ENCODE data around the gene NT5C.
"Not testable (repeated sequence)": the region's sequence is repeated elsewhere in the genome, so short reads cannot be mapped to it uniquely, and the experiment has no call there.

The NT5C gene

DNA sequence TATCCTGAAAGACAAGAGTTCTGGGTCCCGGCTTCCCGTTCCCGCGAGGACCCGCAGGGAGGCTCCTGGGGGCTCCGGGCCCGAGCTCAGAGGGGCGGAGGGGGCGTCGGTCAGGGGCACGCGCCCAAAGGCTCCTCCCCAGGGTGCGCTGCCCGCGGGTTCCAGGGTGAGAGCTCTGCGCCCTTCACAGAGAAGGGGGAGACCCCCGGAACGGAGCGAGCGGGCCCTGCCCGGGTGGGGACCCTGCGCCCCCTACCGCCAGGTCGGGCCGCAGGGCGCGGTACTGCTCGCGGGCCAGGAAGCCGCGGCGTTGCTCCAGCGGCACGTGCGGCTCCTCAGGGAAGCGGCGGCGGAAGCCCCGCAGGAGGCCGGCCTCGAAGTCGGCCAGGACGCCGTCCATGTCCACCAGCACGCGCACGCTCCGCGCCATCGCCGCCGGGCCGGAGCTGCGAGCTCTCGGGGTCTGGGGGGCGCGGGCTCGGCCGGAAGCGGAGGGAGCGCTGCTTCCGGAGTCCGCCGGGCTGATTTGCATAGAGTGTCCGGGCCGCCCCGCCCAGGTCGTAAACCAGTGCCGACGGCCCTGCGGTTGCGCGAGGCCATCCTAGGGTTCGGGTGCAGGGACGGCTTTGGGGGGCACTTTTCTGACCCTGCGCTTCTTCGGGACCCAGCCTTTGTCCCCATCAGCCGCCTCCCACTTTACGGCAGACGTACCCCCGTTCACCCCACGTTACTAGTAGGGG is at the start of gene NT5C:
TSS of gene NT5C (minus strand) at position 465 of the 740 bp plus-strand sequence. CDS start at position 430, 35 bp downstream.
- peak; percentile 62 for DNase-seq (ENCODE audit: low spot score)

DNA sequence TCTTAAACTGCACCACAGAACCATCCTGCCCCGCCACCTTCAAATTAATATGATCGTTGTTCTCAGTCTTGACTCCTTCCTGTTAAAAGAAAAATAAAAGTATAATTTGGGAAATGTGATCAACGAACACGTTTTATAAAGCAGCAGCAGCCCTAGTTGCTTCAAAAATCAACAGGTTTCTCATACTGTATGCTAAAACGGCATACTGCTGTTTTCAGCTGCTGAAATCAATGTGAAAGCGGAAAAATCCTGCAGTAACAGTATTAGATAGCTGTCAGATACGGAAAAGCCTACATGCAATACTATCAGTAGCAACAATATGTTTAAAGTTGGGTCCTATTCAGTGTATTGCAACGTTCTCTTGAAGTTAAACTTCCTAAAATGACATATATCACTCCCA is 49.6 kb upstream of the NT5C start:
- DNase-seq (ENCODE audit: low spot score) = no peak

DNA sequence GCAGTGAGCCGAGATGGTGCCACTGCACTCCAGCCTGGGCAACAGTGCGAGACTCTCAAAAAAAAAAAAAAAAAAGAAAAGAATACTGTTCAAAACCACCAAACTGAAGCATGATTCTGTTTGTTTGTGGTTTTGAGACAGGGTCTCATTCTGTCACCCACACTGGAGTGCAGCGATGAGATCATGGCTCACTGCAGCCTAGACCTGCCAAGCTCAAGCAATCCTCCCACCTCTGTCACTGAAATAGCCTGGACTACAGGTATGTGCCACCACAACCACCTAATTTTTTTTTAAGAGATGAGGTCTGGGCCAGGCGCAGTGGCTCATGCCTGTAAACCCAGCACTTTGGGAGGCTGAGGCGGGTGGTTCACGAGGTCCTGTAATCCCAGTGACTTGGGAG is 46.9 kb upstream of the NT5C start:
- DNase-seq (ENCODE audit: low spot score) = no peak

DNA sequence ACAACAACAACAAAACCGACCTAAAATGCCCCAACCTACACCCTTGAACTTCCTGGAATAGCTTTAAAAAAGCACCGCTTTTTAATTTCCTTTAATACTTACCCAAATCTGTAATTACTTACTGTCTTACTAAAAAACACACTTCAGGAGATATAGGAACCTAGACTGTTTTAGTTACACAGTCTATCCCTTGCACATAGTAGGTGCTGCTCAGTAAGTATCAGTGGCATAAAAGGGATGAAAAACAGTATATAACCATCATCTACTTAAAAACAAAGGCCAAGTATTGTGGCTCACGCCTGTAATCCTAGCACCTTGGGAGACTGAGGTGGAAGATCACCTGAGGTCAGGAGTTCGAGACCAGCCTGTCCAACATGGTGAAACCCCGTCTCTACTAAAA is 45.1 kb upstream of the NT5C start:
- DNase-seq (ENCODE audit: low spot score) = no peak

DNA sequence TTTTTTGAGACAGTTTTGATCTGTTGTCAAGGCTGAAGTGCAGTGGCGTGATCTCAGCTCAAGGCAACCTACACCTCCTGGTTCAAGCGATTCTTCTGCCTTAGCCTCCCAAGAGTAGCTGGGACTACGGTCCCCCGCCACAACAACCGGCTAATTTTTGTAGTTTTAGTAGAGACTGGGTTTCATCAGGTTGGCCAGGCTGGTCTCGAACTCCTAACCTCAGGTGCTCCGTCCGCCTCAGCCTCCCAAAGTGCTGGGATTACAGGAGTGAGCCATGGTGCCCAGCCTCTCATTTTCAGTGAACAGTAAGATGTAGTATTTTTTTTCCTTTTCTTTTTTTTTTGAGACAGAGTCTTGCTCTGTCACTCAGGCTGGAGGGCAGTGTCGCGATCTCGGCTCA is 43.5 kb upstream of the NT5C start:
- DNase-seq (ENCODE audit: low spot score) = no peak

DNA sequence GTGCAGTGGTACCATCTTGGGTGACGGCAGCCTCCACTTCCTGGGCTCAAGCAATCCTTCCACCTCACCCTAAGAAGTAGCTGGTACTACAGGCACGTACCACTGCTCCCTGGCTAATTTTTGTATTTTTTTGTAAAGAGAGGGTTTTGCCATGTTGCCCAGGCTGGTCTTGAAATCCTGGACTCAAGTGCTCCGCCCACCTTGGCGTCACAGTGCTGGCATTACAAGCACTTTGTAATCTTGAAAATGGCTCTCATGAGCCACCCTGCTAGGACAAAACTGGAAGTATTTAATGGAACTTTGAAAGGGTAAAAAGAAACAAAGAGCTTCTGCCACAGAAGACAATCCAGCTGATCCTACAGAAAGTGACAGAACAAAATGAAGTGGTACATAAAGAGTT is 42.0 kb upstream of the NT5C start:
- no peak for DNase-seq (ENCODE audit: low spot score)

DNA sequence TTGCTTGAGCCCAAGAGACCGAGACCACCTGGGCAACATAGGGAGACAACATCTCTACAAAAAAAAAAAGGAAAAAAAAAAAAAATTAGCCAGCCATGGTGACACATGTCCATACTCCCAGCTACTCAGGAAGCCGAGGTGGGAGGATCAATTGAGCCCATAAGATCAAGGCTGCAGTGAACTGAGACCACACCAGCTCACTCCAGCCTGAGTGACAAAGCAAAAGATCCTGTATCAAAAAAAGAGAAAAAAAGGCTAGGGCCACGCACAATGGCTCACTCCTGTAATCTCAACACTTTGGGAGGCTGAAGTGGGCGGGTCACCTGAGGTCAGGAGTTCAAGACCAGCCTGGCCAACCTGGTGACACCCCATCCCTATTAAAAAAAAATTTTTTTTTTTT is 37.5 kb upstream of the NT5C start:
- no peak for DNase-seq (ENCODE audit: low spot score)

DNA sequence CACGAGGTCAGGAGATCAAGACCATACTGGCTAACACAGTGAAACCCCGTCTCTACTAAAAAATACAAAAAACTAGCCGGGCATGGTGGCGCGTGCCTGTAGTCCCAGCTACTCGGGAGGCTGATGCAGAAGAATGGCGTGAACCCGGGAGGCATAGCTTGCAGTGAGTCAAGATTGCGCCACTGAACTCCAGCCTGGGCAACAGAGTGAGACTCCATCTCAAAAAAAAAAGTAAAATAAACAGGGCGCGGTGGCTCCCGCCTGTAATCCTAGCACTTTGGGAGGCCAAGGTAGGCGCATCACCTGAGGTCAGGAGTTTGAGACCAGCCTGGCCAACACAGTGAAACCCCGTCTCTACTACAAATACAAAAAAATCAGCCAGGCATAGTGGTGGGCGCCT is 33.1 kb upstream of the NT5C start:
- not testable (repeated sequence) for DNase-seq (ENCODE audit: low spot score)

DNA sequence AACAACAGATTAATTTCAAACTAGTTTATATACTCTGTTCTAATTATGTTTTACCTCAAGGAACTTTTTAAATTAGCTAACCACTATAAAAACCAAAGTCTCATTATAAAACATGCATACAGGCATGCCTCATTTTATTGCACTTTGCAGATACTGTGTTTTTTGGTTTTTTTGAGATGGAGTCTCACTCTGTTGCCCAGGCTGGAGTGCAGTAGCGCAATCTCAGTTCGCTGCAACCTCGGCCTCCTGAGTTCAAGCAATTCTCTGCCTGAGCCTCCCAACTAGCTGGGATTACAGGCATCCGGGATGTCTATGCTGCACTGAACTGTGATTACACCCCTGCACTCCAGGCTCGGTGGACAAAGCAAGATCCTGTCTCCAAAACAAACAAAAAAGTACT is 31.5 kb upstream of the NT5C start:
- no peak for DNase-seq (ENCODE audit: low spot score)

DNA sequence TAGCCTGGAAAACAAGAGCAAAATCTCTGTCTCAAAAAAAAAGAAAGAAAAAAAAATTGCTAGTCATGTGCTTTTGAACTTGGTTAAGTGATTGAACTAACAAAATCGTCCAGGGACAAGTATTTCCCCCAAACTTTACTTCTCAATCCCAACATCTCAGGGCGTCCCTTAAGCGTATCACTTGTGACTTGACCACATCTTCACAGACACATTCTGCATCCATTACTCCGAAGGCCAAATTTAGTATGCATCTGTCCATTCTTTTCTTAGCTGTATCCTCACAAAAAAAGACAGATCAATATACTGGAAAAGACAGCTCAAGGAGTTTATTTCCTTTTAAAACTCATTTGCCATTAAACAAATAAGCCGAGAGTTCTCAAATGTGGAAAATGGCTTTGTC is 28.7 kb upstream of the NT5C start:
- DNase-seq (ENCODE audit: low spot score) = no peak

DNA sequence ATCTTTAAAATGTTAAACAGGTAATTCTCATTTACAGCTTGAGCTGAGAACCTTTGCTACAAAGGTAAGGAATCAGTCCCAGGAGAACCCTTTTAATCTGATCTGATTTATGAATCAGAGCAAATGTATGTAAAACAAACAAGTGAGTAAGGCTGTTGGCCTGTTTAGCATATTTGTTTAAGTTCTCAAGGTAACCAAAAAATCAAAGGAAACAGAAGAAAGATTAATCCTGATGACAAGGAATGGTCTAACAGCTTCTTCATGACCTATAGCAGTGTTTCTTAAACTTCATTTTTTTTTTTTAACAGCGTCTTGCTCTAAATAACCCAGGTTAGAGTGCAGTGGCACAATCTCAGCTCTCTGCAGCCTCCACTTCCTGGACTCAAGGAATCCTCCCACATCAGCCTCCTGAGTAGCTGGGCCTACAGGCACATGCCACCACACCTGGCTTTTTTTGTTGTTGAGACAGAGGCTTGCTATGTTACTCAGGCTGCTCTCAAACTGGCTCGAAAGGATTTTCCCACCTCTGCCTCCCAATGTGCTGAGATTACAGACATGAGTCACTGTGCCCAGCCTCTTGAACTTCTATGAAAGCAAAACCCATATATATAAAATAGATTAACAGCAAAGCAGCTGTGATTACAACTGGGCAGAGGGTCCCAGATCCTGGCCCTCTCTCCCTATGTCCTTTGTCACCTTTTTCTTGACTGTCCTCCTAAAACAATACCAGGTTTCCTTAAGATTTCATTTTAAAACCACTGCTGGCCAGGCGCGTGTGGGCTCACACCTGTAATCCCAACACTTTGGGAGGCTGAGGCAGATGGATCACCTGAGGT is 27.9 kb upstream of the NT5C start:
- no peak for DNase-seq (ENCODE audit: low spot score)

DNA sequence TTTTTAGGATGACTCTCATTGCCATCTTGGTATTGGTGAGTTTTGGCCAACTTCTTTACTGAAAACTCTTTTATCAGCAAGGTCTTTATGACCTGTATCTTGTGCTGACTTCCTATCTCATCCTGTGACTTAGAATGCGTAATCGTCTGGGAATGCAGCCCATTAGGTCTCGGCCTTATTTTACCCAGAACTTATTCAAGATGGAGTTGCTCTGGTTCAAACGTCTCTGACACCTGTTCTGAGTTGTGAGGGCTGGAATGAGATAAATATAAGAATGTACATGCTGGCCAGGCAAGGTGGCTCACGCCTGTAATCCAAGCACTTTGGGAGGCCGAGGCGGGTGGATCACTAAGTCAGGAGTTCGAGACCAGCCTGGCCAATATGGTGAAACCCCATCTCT is 26.9 kb upstream of the NT5C start:
- not testable (repeated sequence) for DNase-seq (ENCODE audit: low spot score)

DNA sequence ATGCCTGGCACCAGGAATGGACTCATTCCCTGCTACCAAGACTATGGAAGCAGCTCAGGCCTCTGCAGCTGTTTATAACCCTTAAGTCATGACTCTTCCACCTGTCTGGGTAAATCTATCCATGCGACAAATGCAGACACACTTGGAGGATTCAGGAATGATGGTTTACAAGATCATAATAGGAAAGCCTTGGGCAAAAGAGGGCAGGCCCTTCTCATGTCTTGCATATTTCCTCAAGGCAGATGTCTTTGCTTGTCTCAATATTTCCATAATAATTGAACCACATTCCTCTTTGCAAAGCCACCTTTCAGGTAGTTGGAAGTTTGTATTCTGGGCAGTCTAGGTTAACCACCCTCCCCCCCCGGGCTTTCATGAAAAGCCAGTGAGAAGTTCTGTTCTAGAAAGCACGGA is 23.7 kb upstream of the NT5C start:
- no peak for DNase-seq (ENCODE audit: low spot score)

DNA sequence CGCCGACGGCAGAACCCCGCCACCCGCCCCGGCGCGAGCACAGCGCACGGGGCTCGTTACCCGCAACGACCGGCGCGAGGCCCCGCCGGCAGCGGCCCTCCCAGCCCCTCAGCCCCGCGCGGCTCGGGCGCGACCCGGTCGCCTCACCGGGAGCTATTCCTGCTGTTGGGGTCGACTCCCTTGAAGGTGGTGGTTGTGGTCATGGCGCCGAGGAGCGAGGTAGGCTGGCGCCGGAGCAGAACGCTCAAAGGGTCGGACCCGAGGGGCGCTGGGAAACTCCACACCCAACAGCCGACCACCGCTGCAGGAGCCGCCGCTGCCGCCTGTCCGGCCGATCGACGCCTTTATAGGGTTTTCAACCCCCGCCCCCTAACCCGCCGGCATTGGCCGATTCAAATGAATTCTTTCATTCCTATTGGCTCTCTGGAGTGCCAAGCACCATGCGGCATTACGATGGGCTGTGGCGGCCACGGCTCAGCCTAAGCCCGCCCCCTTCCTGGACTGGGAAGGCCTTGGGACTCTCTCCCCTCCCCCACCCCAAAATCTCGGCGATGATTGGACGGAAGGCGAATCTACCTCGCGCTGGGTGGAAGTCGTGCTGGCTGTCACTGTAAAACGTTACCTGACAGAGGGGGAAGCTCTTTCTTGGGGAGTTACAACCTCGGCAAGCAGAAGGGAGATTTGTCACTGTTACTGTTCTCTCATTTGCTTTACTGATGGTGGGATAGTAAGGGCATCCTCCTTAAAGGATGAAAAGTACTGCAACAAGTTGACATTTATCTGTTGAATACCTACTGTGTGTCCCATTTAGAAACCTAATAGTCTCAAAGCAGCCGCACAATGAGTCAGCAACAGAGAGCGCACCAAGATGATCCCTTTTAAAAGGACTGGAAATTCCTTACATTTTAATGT is 22.9 kb upstream of the NT5C start, which contains the start of gene JPT1:
TSS of gene JPT1 (minus strand) at position 318 of the 912 bp plus-strand sequence. CDS start at position 203, 115 bp downstream.
- DNase-seq (ENCODE audit: low spot score) = peak; percentile 98

DNA sequence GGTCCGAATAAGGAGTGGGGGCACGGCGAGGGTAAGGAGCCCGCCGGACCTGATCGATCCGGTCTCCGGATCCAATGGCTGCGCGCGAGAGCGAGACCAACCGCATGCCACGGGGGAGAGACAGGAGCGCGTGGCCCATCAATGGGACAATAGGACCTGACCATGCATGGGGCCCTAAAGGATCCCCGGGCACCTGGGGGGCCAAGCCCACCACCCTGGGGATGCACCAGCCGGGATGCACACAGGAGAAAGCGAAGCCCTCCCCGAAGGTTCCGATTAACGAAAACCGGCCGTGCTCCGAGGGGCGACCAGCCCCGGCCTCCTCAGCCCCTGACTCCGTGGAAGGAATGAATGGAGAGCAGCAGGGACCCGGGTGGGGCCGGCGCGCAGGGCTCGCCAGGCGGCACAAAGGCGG is 22.2 kb upstream of the NT5C start:
- no peak for DNase-seq (ENCODE audit: low spot score)

DNA sequence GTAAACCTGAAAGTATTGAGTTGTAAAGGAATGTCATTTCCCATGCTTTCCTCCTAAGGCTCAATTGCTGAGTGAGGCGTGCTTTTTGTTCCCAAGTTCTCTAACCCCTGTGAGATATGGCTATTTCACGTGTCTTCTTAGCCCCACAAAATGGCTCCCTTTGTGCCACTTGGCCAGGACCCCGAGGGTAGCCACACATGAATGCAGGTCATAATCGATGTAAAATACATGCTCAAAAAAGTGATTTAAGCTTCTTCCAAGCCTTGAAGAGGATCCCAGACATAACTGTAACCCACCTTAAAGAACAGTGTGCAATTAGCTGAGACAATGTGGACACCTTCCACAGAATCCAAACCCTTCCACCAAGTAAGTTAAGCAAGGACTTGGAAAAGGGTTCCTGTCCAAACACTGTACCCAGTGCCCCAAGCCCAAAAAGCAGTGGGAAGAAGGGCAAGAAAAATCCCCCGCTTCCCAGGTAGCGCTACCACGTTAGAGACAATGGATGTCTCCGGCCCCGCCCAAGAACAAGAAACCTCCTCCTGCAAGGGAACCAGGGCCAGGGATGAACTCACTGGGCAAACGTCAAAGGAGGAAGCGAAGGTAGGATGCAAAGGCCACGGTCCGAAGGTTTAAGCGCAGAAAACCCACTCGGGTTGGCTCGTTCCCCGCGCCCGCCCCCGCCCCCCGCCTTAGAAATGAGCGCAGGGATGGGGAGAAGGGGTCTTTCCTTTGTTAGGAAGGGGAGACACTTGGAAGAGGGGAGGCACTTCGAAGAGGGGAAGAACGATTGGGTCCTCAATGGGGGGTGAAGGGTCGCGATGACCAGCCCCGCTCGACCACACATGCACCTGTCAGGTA is 21.6 kb upstream of the NT5C start:
- no peak for DNase-seq (ENCODE audit: low spot score)

DNA sequence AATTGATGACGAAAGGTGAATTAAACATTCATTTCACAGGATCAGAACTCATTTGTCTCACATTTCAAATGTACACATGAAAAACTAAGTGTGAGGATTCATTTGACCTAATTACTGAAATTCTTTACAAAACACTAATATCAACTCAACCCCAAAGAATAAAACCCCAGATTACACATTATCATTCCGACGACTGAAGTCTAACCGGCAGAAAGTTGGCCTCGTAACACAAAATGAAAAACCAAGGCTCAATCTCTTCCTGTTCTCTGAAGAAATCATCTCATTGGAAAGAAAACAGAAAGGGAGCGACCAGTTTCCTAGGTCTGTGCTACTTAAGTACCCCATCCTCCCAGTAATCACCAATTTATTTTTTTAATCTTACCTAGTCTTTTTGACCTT is 21.0 kb upstream of the NT5C start:
- DNase-seq (ENCODE audit: low spot score) = no peak

DNA sequence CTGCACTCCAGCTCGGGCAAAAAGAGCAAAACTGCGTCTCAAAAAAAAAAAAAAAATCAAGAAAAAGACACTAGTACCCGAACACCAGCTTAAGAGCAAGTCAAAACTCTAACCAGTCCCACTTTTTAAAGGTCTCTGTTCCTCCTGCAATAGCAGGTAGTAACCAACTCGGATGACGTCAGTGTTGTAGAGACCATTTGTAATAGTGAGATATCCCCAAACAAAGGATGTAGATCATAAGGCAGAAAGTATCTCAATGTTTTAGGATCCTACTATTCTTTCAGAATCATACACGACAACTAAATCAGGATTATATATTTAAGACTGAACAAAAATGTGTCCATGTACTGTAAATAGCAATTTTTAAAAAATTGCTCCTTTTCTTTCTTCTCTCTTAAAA is 20.4 kb upstream of the NT5C start:
- no peak for DNase-seq (ENCODE audit: low spot score)

DNA sequence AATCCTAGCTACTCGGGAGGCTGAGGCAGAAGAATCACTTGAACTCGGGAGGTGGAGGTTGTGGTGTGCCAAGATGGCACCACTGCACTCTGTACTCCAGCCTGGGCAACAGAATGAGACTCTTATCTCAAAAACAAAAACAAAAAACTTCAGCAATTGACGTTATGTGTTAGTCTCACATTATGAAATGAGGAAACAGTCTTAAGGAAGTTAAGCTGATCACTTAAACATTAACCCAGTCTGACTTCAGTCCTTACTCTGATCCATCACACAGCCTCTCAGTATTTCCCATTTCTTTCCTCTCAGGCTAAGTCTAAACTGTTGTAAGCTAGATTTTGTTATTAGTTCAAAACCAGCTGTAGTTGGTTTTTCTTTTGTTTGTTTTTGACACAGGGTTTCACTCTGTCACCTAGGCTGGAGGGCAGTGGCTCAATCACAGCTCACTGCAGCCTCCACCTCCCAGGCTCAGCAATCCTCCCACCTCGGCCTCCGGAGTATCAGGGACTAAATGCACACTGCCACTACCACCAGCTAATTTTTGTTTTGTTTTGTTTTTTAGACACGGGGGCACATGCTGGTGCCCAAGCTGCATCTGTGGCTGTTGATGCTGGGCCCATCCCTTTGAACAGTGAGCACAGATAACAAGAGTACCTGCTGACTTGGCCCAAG is 16.5 kb upstream of the NT5C start:
- DNase-seq (ENCODE audit: low spot score) = no peak

DNA sequence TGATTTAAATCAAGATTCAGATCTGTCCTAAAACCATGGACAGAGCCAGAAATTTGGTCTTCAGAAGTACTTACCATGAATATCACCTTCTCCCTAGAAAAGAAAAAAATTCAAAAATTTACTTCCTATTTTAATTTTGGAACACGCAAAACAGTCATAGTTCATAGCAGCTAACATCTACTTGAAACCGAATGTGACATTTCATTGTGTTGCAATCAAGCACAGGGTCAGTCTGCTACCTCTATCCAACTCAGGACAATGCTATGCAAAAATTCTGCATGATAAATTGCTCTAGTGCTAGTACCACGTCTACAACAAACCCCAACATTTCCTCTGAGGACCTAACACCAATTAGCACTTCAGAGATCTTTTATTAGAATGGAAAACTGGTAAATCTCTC is 15.1 kb upstream of the NT5C start:
- no peak for DNase-seq (ENCODE audit: low spot score)

All from putamen (tissue), 1 donor.